SK-N-SH (cell line): ENCODE measurements around the gene P2RX2.

ENCODE experiments used
- CHD2 ChIP-seq: fragments of 150-350 bp; IDR thresholded peaks from 2 replicates; pipeline ENCODE4 v1.6.1; 2018; ENCODE audit warnings: low read length; ENCODE audit not compliant: partially characterized antibody
- CTCF ChIP-seq: fragments of 200-600 bp; sonication (generic); IDR thresholded peaks from 2 replicates; pipeline ENCODE4 v1.6.1; 2017; ENCODE audit warnings: antibody characterized with exemption, mild to moderate bottlenecking, moderate library complexity
- EP300 ChIP-seq, 2 experiments: IDR thresholded peaks; 2 replicates each; pipeline versions ENCODE4 v1.4.0 to v1.6.1; 2012; ENCODE audit warnings: borderline replicate concordance in 1 of 2, low read depth in 1 of 2, low read length in 1 of 2
- EZH2phosphoT487 ChIP-seq: fragments of 200-600 bp; sonication (generic); IDR thresholded peaks from 2 replicates; pipeline ENCODE4 v1.6.1; 2017; ENCODE audit warnings: low read depth, mixed run types, mild to moderate bottlenecking, antibody characterized with exemption, moderate library complexity, borderline replicate concordance
- MAX ChIP-seq: IDR thresholded peaks from 2 replicates; pipeline ENCODE4 v1.4.0; 2012; ENCODE audit warnings: low read depth
- MXI1 ChIP-seq: IDR thresholded peaks from 2 replicates; pipeline ENCODE4 v1.6.1; 2012; ENCODE audit warnings: mild to moderate bottlenecking, low read depth, low read length, improper control_type of control experiment
- POLR2AphosphoS5 ChIP-seq: IDR thresholded peaks from 2 replicates; pipeline ENCODE4 v1.6.1; 2012; ENCODE audit warnings: low read depth, low read length
- RFX5 ChIP-seq: IDR thresholded peaks from 2 replicates; pipeline ENCODE4 v1.6.1; 2012; ENCODE audit warnings: mild to moderate bottlenecking, improper control_type of control experiment, low read length

DNA sequence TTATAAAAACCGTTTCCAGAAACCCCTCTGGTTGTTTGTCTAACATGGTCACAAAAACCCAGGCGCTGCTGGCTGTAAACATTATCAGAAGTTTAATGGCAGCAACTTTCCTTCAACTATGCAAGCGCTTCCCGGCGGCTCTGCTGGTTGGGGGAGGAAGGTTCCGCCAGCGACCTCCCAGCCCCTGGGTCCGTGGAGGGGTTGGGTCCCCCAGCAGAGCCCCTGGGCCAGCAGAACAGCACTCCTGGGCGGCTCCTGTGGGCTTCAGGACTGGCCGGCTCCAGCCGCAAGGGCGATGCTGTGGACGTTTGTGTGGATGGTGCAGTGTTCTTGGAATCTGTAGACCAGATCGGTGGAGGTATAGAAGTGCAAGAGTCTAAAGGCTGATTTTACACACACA lies 34.1 kb upstream of the P2RX2 start:
- TF ChIP-seq CHD2, result no peak
- TF ChIP-seq EP300 (IDR thresholded peaks at IDR 0.05; ENCODE audit: borderline replicate concordance in 1 of 2, low read depth in 1 of 2, low read length in 1 of 2), result no peak
- TF ChIP-seq CTCF, result no peak
- TF ChIP-seq EZH2phosphoT487, result no peak
- TF ChIP-seq MXI1, result no peak
- TF ChIP-seq POLR2AphosphoS5, result no peak
- TF ChIP-seq RFX5, result no peak
- TF ChIP-seq MAX, result no peak
